Adrenal gland (tissue), 12 donors: ENCODE results near the gene VENTX. TPM values are rescaled to one million over a fixed set of nuclear protein-coding genes. Genes with fewer than 3 reads are reported as not detected.

Experiments
- DNase-seq, 7 donors: peaks; one replicate each; pipeline ENCODE4 v3.0.0-alpha.2; 2019 to 2020
- H3K27ac ChIP-seq, 5 donors: fragments of 200-600 bp; sonication (generic) in 4 of 5; 1 replicate in 3 of 5; 2 replicates in 2 of 5; pipeline versions ENCODE4 v1.5.1 to v1.8.0; 2016 to 2020; ENCODE audit warnings: mild to moderate bottlenecking in 1 of 5
- H3K27me3 ChIP-seq: fragments of 200-600 bp; 2 replicates; pipeline ENCODE4 v1.8.0; 2021
- H3K36me3 ChIP-seq, 2 donors: fragments of 200-600 bp; replicated peaks in 1 of 2; 1 replicate in 1 of 2; 2 replicates in 1 of 2; pipeline versions ENCODE4 v1.5.1 to v1.8.0; 2018 to 2022
- H3K4me1 ChIP-seq, 2 donors: fragments of 200-600 bp; replicated peaks in 1 of 2; 1 replicate in 1 of 2; 2 replicates in 1 of 2; pipeline versions ENCODE4 v1.5.1 to v1.8.0; 2018 to 2021
- H3K4me3 ChIP-seq, 4 donors: fragments of 200-600 bp; sonication (generic) in 3 of 4; one replicate each; pipeline ENCODE4 v1.5.1; 2016 to 2018
- H3K9me3 ChIP-seq, 3 donors: fragments of 200-600 bp; sonication (generic) in 1 of 3; replicated peaks in 1 of 3; 1 replicate in 2 of 3; 2 replicates in 1 of 3; pipeline versions ENCODE4 v1.5.1 to v1.8.0; 2016 to 2021
- CTCF ChIP-seq, 6 experiments: fragments of 450-650 bp in 4 of 6; fragments of 200-600 bp in 2 of 6; sonication (generic) in 1 of 6; IDR thresholded peaks; 1 replicate in 5 of 6; 2 replicates in 1 of 6; pipeline versions ENCODE4 v1.5.1 to v1.8.0; 2016 to 2021; ENCODE audit warnings: antibody characterized with exemption in 6 of 6, mild to moderate bottlenecking in 2 of 6, moderate library complexity in 1 of 6
- POLR2A ChIP-seq, 2 donors: fragments of 450-650 bp; IDR thresholded peaks; one replicate each; pipeline ENCODE4 v1.6.1; 2017; ENCODE audit warnings: antibody characterized with exemption in 2 of 2, mild to moderate bottlenecking in 2 of 2, moderate library complexity in 1 of 2
- WGBS, 4 donors: extraction: QIAGEN DNeasy Blood & Tissue Kit in 2 of 4; methylation state at CpG; one replicate each; pipeline versions ENCODE4 v1.1.5 to v1.1.7; 2013 to 2017; 5-methylcytosine and 5-hydroxymethylcytosine counted together
- intact Hi-C, 2 donors: fragments of 100-400 bp; cut with DNase I; formaldehyde crosslinking; loops; one replicate each; pipeline versions ENCODE4 v1.14.1 to v1.15.0; 2022 to 2023
- polyA plus RNA-seq, 3 donors: library from polyadenylated mRNA; stranded (reverse); fragments of 200-250 nt in 2 of 3; fragments of 350-450 nt in 1 of 3; fragmentation: Illumina TruSeq in 1 of 3; extraction: RNeasy Lipid Tissue Mini Kit (QIAGEN cat#74804) in 1 of 3; gene quantifications; one replicate each; pipeline ENCODE4 v1.2.3, GENCODE V29; 2013 to 2014
- total RNA-seq, 9 donors: library from RNA; depleted of rRNA in 4 of 9; stranded (reverse); fragments of >200 nt in 4 of 9; fragments of 120-200 nt in 1 of 9; fragmentation: NEBNext Ultra II Directional in 1 of 9; extraction: Animal tissue kit (Norgen Biotek cat#: 25700) in 1 of 9; gene quantifications; one replicate each; pipeline versions ENCODE4 v1.1.0 to v1.2.4, GENCODE V29; 2013 to 2023
- donor health status: healthy with polysubstance abuse.
- donor health status: Bipolar disorder and iron deficiency.
- donor health status: DM: yes; HTN: yes; CAD: no.
- donor health status: DM: no; HTN: no; CAD: no.
- donor health status: DM: no; HTN: no; CAD: no.
- donor health status: DM: yes; HTN: yes; CAD: no.

VENTX gene
- total and polyA plus RNA-seq, 12 donors = 0.06 to 4.4 (median 1.4) TPM

- intact Hi-C loops = no loop called here
- TF ChIP-seq POLR2A (IDR thresholded peaks at IDR 0.05) (no peak), CTCF (IDR thresholded peaks at IDR 0.05) (no peak)
Observed at GRCh38 chr10:133259602-133259989, 21.9 kb downstream of the VENTX start.

GRCh38 chr10:133260895-133261725 lies 23.5 kb downstream of the VENTX start:
- peak; percentile 54 to 75 (median 61) for DNase-seq
- H3K27ac ChIP-seq = peak overlapping the region in 4 of 5 donors; percentile 58 to 86 (median 83)

More at GRCh38 chr10:133259602-133259989, 21.9 kb downstream of the VENTX start:
- WGBS, 4 donors = 27 to 72% (median 64%) methylated on average over 3 to 12 of the region's 12 CpGs
- H3K4me3 ChIP-seq = no peak overlapping the region
- H3K36me3 ChIP-seq = no peaks in the 10 kb centered on the region
- peak overlapping the region in 4 of 5 donors; percentile 82 to 96 (median 88) for H3K27ac ChIP-seq
- no peak for DNase-seq
- peaks cover 11 to 49% of the 10 kb centered on the region in 2 donors for H3K4me1 ChIP-seq
- no peaks in the 10 kb centered on the region for H3K9me3 ChIP-seq
- H3K27me3 ChIP-seq = no peaks in the 10 kb centered on the region

GRCh38 chr10:133261726-133262325 lies 24.2 kb downstream of the VENTX start:
- 0 to 2% (median 0%) methylated on average over 2 to 77 of the region's 79 CpGs for WGBS, 4 donors
- TF ChIP-seq POLR2A (IDR thresholded peaks at IDR 0.05) (peak in 1 of 2 donors; percentile 41), CTCF (IDR thresholded peaks at IDR 0.05) (no peak)
- no peaks in the 10 kb centered on the region for H3K36me3 ChIP-seq
- no peaks in the 10 kb centered on the region for H3K9me3 ChIP-seq
- DNase-seq = peak; percentile 87 to 94 (median 93)
- intact Hi-C loops = no loop called here
- H3K4me1 ChIP-seq = peaks cover 8 to 42% of the 10 kb centered on the region in 2 donors
- H3K4me3 ChIP-seq = peak overlapping the region in 3 of 4 donors; percentile 18 to 68 (median 60)
- no peaks in the 10 kb centered on the region for H3K27me3 ChIP-seq
- H3K27ac ChIP-seq = peak overlapping the region in 4 of 5 donors; percentile 58 to 86 (median 83)

More at GRCh38 chr10:133260895-133261725, 23.5 kb downstream of the VENTX start:
- H3K9me3 ChIP-seq = no peaks in the 10 kb centered on the region
- H3K4me3 ChIP-seq = peak overlapping the region in 3 of 4 donors; percentile 18 to 68 (median 60)
- TF ChIP-seq CTCF (IDR thresholded peaks at IDR 0.05) (no peak), POLR2A (IDR thresholded peaks at IDR 0.05) (no peak)
- no peaks in the 10 kb centered on the region for H3K36me3 ChIP-seq
- intact Hi-C loops = no loop called here
- H3K4me1 ChIP-seq = peaks cover 8 to 42% of the 10 kb centered on the region in 2 donors
- 15 to 58% (median 22%) methylated on average over 9 to 50 of the region's 50 CpGs for WGBS, 4 donors
- no peaks in the 10 kb centered on the region for H3K27me3 ChIP-seq

GRCh38 chr10:133262696-133263095 lies 25.0 kb downstream of the VENTX start:
- intact Hi-C loops = no loop called here
- TF ChIP-seq POLR2A (IDR thresholded peaks at IDR 0.05) (no peak), CTCF (IDR thresholded peaks at IDR 0.05) (no peak)
- peaks cover 8 to 36% of the 10 kb centered on the region in 2 donors for H3K4me1 ChIP-seq

More at GRCh38 chr10:133262696-133263095, 25.0 kb downstream of the VENTX start:
- no peak overlapping the region for H3K27ac ChIP-seq
- no peaks in the 10 kb centered on the region for H3K36me3 ChIP-seq
- no peaks in the 10 kb centered on the region for H3K9me3 ChIP-seq
- H3K4me3 ChIP-seq = no peak overlapping the region
- no peaks in the 10 kb centered on the region for H3K27me3 ChIP-seq
- no peak for DNase-seq
- 81 to 92% (median 90%) methylated on average over 7 to 14 of the region's 14 CpGs for WGBS, 4 donors
